Lung (tissue), 12 donors: ENCODE data around the gene COPZ2. TPM values are rescaled to one million over a fixed set of nuclear protein-coding genes. Genes with fewer than 3 reads are reported as not detected.
A peak's percentile ranks its signal among the peaks of the same experiment; 100 is the strongest.

Source experiments
- ATAC-seq: fragments of 200-7000 bp; cut with Tn5 transposase; one replicate; pipeline ENCODE4 v1.9.1; 2020; ENCODE audit warnings: moderate number of reproducible peaks; ENCODE audit not compliant: insufficient read depth, low FRiP score
- DNase-seq, 3 donors: peaks; one replicate each; pipeline ENCODE4 v3.0.0-alpha.2; 2013 to 2017
- H3K27ac ChIP-seq, 2 donors: one replicate each; pipeline ENCODE4 v1.5.1; 2013; ENCODE audit warnings: mild to moderate bottlenecking in 2 of 2, moderate library complexity in 2 of 2, control low read depth in 1 of 2, inconsistent platforms in 1 of 2, low read depth in 1 of 2, low read length in 1 of 2
- H3K27me3 ChIP-seq, 3 donors: one replicate each; pipeline ENCODE4 v1.5.1; 2013; ENCODE audit warnings: low read length in 2 of 3; ENCODE audit not compliant: control insufficient read depth in 3 of 3, insufficient read depth in 3 of 3
- H3K36me3 ChIP-seq, 4 donors: one replicate each; pipeline ENCODE4 v1.5.1; 2013; ENCODE audit warnings: low read length in 4 of 4, mild to moderate bottlenecking in 1 of 4, moderate library complexity in 1 of 4; ENCODE audit not compliant: control insufficient read depth in 4 of 4, insufficient read depth in 4 of 4
- H3K4me1 ChIP-seq, 5 donors: one replicate each; pipeline ENCODE4 v1.5.1; 2013; ENCODE audit warnings: low read length in 5 of 5, mild to moderate bottlenecking in 2 of 5, moderate library complexity in 1 of 5; ENCODE audit not compliant: control insufficient read depth in 5 of 5, insufficient read depth in 5 of 5
- H3K4me3 ChIP-seq: one replicate; pipeline ENCODE4 v1.5.1; 2013; ENCODE audit warnings: mild to moderate bottlenecking, control low read depth, moderate library complexity
- H3K9ac ChIP-seq, 2 donors: one replicate each; pipeline ENCODE4 v1.5.1; 2013; ENCODE audit warnings: low read length in 2 of 2, control low read depth in 1 of 2; ENCODE audit not compliant: insufficient read depth in 1 of 2
- H3K9me3 ChIP-seq, 4 donors: one replicate each; pipeline ENCODE4 v1.5.1; 2013; ENCODE audit warnings: low read length in 3 of 4, mild to moderate bottlenecking in 1 of 4, moderate library complexity in 1 of 4; ENCODE audit not compliant: control insufficient read depth in 4 of 4, insufficient read depth in 3 of 4
- WGBS, 2 donors: extraction: QIAGEN DNeasy Blood & Tissue Kit; methylation state at CpG; one replicate each; pipeline ENCODE4 v1.1.7; 2013; 5-methylcytosine and 5-hydroxymethylcytosine counted together
- polyA plus RNA-seq, 2 donors: library from polyadenylated mRNA; stranded (reverse); fragments of 200-250 nt; gene quantifications; one replicate each; pipeline ENCODE4 v1.2.1, GENCODE V29; 2013
- total RNA-seq, 2 donors: library from RNA; depleted of rRNA in 1 of 2; stranded (reverse); fragments of >200 nt in 1 of 2; gene quantifications; one replicate each; pipeline ENCODE4 v1.2.1, GENCODE V29; 2014 to 2021
- TF ChIP-seq, protein P1 (sequence below): IDR thresholded peaks from 2 replicates; pipeline ENCODE4 v1.5.1; 2012; ENCODE audit warnings: mild to moderate bottlenecking; ENCODE audit errors: control extremely low read depth, extremely low read depth
- donor health status: control.
- donor health status: control.
- donor health status: Bipolar disorder and iron deficiency.
- donor health status: healthy.
- donor health status: DM: yes; HTN: yes; CAD: no.

Gene COPZ2
- total and polyA plus RNA-seq, 4 donors: 6.2 to 25.5 (median 11.6) TPM

DNA sequence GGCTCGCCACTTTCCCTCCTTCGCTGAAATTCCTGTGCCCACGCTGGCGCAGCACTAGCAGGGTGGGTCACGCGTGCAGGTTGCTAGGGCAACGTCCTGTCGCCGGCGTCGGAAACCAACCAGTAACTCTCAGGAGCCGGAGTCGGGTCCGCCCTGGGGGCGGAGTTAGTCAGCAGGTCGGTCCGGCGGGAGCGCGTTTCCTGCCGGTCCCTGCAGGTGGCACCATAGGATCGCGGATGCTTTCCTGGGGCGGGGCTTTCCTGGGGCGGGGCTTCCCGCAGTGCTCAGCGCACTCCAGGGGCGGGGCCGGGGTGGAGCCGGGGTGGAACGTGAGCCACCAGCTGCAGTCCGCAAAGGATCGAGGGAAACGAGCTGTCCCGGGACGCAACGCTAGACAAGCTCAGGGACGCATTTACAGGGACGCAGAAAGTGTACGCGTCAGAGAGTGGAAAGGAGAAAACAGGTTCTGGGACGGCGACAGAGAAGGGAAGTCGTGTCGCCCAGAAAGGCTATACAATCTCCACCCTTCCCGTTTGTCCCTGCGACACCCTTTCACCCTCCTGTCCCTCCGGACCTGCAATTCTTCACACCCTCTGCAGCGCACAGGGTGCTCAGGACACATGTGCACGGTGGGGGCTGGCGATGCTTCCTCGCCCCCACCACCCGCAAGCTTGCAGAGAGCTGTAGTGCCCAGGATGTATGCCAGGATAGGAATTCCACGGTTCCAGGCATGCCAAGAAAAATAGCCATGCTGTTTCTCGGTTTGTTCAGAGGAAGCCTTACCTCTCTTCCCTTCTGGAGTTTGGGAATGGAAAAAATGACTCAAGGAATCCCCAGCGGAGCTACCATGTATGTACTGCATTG, 12.3 kb downstream of the COPZ2 start:
- no peak overlapping the region for H3K9ac ChIP-seq
- TF ChIP-seq, protein P1, sequence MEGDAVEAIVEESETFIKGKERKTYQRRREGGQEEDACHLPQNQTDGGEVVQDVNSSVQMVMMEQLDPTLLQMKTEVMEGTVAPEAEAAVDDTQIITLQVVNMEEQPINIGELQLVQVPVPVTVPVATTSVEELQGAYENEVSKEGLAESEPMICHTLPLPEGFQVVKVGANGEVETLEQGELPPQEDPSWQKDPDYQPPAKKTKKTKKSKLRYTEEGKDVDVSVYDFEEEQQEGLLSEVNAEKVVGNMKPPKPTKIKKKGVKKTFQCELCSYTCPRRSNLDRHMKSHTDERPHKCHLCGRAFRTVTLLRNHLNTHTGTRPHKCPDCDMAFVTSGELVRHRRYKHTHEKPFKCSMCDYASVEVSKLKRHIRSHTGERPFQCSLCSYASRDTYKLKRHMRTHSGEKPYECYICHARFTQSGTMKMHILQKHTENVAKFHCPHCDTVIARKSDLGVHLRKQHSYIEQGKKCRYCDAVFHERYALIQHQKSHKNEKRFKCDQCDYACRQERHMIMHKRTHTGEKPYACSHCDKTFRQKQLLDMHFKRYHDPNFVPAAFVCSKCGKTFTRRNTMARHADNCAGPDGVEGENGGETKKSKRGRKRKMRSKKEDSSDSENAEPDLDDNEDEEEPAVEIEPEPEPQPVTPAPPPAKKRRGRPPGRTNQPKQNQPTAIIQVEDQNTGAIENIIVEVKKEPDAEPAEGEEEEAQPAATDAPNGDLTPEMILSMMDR: peak; percentile 85
- ATAC-seq: peak; percentile 91
- peak overlapping the region in 1 of 2 donors; percentile 79 for H3K27ac ChIP-seq
- peaks cover 0 to 24% (median 8%) of the 10 kb centered on the region in 3 donors for H3K27me3 ChIP-seq
- DNase-seq: peak; percentile 97 to 99 (median 97)
- no peaks in the 10 kb centered on the region for H3K36me3 ChIP-seq
- no peaks in the 10 kb centered on the region for H3K9me3 ChIP-seq
- H3K4me1 ChIP-seq: peaks cover 0 to 34% (median 14%) of the 10 kb centered on the region in 5 donors
- peak overlapping the region; percentile 38 for H3K4me3 ChIP-seq
- 1 to 2% methylated on average over 56 of the region's 56 CpGs for WGBS, 2 donors

GRCh38 chr17:48024149-48025039, 13.2 kb downstream of the COPZ2 start:
- Histone ChIP-seq H3K9ac (no peak overlapping the region), H3K27ac (peak overlapping the region; percentile 89 to 93), H3K36me3 (no peaks in the 10 kb centered on the region), H3K4me1 (peaks cover 0 to 34% (median 14%) of the 10 kb centered on the region in 5 donors), H3K4me3 (no peak overlapping the region), H3K9me3 (no peaks in the 10 kb centered on the region), H3K27me3 (peaks cover 0 to 25% (median 8%) of the 10 kb centered on the region in 3 donors)
- DNase-seq (peak in 2 of 3 donors; percentile 35 to 38), ATAC-seq (peak; percentile 16)
- TF ChIP-seq, protein P1: no peak
- WGBS, 2 donors: 1% methylated on average over 52 to 54 of the region's 54 CpGs

DNA sequence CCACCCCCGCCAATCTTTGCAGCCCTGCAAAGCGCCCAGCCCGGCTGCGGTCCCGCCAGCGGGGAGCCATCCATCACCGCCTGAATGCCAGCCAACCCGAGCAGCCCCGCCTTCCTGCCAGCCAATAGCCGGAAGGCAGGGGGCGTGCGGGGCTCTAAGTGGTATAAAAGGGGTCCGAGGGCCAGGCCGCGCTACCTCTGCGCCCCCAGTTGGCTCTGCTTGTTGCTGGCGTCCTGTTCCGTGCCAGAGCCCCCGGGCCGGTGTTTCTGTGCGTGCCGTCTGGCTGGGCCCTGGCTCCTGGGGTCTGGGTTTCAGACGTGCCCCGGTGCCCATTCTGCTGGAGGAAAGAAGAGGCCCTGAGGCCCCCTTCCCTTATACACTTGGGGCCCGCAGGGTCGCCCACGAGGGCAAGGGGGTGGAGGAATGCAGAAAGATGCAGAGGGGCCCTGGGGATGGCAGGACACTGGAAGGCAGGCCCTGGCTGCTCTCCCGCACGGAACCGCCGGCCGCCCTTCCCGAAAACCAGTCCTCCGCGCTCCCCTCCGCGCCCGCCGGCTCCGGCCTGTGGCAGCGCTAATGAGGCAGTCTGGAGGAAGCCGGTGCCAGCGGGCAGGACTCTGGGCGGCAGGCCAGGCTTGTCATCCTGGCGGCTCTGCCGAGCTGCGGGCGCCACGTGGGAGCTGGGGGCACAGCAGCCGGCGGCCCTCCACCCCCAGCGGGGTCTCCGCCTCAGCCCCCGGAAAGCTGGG, 14.0 kb downstream of the COPZ2 start:
- Histone ChIP-seq H3K9ac (no peak overlapping the region), H3K4me1 (peaks cover 0 to 34% (median 14%) of the 10 kb centered on the region in 5 donors), H3K4me3 (no peak overlapping the region), H3K27ac (peak overlapping the region; percentile 89 to 93), H3K27me3 (peaks cover 0 to 25% (median 8%) of the 10 kb centered on the region in 3 donors), H3K9me3 (no peaks in the 10 kb centered on the region), H3K36me3 (no peaks in the 10 kb centered on the region)
- 0 to 1% methylated on average over 49 to 54 of the region's 54 CpGs for WGBS, 2 donors
- TF ChIP-seq, protein P1: no peak
- DNase-seq: peak; percentile 59 to 77 (median 71)
- peak; percentile 22 for ATAC-seq
